A172 (cell line): ENCODE measurements around the gene SPEN. TPM values are rescaled to one million over a fixed set of nuclear protein-coding genes. Genes with fewer than 3 reads are reported as not detected.

ENCODE experiments used
- DNase-seq: peaks from one replicate; pipeline ENCODE4 v3.0.0-alpha.2; 2015; ENCODE audit warnings: low spot score
- total RNA-seq: library from RNA; depleted of rRNA; stranded (reverse); fragments of >200 nt; shearing (Covaris generic); gene quantifications from 2 replicates; pipeline ENCODE4 v1.2.3, GENCODE V29; 2014; rRNA removed

The SPEN gene
- total RNA-seq, 1 experiment from 2014 or later = 15.8 TPM

DNA sequence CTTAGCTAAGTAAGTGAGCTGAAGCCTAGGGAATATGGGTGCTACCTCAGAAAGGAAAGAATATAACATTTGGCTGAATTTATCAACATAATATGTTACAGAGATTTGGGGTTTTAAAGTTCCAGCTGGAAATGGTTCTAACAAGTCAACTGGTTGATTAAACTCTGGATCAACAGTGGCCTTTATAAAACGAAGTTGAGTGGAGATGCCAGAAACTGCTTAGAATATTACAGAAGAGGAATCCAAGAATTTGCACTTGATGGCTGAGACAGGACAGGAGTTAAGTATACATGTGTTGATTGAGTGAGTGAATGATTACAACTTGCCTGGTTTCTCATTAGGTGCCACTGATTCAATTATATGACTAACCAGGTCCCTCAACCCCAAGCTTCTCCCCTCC lies 135.8 kb downstream of the SPEN start:
- DNase-seq = no peak

DNA sequence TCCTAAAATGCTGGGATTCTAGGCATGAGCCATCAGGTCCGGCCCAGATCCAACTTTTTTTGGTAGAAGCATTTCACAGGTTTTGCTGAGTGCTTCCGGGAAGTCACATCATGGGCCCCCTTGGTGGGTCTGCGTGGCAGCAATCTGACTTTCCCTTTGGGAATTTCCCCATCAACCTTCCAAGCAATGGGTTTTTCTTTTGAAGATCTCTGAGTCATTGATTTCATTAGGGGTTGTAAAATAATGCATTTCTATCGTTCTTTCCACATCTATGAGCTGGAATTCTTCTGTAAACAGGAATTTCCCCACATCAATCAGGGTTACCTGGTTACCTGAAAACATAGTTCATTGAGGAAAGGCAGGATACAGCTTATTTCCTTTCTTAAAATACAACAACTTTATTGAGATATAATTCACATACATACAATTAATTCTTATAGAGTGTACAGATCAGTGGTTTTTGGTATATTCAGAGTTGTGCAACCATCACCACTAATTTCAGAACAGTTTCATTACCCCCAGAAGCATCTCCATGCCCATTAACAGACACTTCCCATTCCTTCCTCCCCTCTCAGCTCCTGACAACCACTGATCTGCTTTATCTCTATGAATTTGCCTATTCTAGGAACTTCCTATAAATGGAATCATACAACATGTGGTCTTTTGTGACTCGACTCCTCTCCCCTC lies 138.2 kb downstream of the SPEN start:
- DNase-seq = peak; percentile 18

DNA sequence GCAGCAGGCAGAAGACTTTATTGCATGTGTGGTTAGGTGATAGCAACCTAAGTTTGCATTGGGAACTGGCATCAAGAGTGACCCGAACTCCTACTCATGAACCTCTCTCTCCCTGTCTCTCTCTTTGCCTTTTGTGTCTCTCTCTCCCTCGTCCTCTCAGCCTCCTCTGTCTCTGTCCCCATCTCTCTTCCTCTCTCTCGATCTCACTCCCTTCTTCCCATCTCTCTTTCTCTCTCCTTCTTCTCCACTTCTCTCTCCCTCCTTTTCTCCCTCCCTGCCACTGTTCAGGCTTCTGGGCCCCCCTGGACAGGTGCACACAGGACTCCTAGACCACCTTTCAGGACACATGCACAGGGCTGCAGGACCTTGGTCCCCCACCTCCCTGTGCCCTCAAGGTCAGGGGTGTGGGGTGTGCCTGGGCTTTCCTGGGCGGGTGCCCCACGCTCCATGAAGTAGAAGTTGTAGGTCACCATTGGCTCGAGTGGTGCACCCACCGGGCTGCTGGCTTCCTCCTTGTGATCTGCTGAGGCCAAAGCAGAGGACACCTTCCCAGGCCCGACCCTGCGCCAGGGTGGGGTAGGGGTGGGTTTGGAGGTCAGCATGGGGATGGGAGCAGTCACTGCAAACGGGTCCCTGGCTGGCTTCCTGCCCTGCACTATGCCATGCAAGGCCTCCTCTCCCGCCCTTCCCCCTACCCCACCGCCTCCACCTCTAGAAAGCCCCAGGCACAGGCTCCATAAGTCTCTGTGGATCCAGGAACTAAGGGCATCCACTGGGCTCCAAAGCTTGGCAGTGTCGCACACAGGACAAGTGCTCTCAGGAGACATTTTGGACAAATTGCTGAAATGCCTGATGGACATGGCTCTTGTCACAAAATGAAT lies 141.6 kb downstream of the SPEN start:
- DNase-seq = no peak

DNA sequence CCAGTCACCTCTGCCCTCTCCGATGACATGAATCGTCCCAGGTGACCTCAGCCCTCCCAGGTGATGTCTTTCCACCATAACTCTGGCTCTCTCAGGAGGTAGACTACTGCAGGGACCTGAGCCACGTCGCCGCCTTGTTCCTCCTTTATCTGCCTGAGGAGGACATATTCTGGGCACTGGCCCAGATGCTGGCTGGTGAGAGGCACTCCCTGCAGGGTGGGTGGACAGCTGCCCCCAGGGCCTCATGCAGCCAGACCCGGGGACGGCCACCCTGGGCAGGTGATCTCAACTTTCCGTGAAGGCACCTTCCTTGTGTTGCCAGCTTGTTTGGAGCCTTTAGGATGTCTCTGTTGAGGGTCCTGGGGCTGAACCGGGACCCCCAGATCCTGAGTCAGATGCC lies 142.3 kb downstream of the SPEN start:
- DNase-seq = no peak

Other genes with a start within 250 kb of the SPEN start
- gene DDI2, start 230.2 kb upstream of the SPEN start, total RNA-seq = 6.2 and 7.6 TPM in 2 replicates
- gene PLEKHM2, start 163.4 kb upstream of the SPEN start, total RNA-seq = 18.4 and 22.2 TPM in 2 replicates
- gene SLC25A34, start 111.4 kb upstream of the SPEN start, total RNA-seq = 1.1 TPM in 1 of 2 replicates, not detected in the other
- gene TMEM82, start 105.2 kb upstream of the SPEN start, total RNA-seq = not detected in 2 replicates
- gene FBLIM1, start 88.9 kb upstream of the SPEN start, total RNA-seq = 31.2 and 70.8 TPM in 2 replicates
- 0.84 and 1.5 TPM in 2 replicates for gene UQCRHL, start 40.1 kb upstream of the SPEN start, total RNA-seq
- gene ZBTB17, start 128.4 kb downstream of the SPEN start, total RNA-seq = 23.8 and 25.1 TPM in 2 replicates
- not detected in 2 replicates for gene SRARP, start 156.5 kb downstream of the SPEN start, total RNA-seq
- not detected in 2 replicates for gene HSPB7, start 170.3 kb downstream of the SPEN start, total RNA-seq
- gene CLCNKA, start 174.3 kb downstream of the SPEN start, total RNA-seq = not detected in 2 replicates
- gene CLCNKB, start 196.1 kb downstream of the SPEN start, total RNA-seq = not detected in 2 replicates
- 1.1 and 1.8 TPM in 2 replicates for gene FAM131C, start 225.9 kb downstream of the SPEN start, total RNA-seq